Central memory CD8-positive, alpha-beta T cell (primary cell): Measurements from ENCODE around the gene TBC1D22A.
A peak's percentile ranks its signal among the peaks of the same experiment; 100 is the strongest.

Source experiments
- ATAC-seq: fragments of 150-1000 bp; cut with Tn5 transposase; replicated peaks from 2 replicates; pipeline ENCODE4 v1.10.0; 2022; ENCODE audit warnings: mild to moderate bottlenecking, moderate FRiP score, moderate number of reproducible peaks; ENCODE audit not compliant: poor library complexity, severe bottlenecking; ENCODE audit errors: extremely low read depth
- DNase-seq, 2 donors: peaks; one replicate each; pipeline ENCODE4 v3.0.0; 2021; ENCODE audit warnings: low spot score in 2 of 2
- H3K27ac Mint-ChIP-seq: one replicate; pipeline ENCODE4 v1.8.0; 2022; ENCODE audit warnings: low read depth, mild to moderate bottlenecking, moderate library complexity, mixed read lengths
- H3K27me3 Mint-ChIP-seq: one replicate; pipeline ENCODE4 v1.8.0; 2022; ENCODE audit warnings: mixed read lengths
- H3K36me3 Mint-ChIP-seq: one replicate; pipeline ENCODE4 v1.8.0; 2022; ENCODE audit warnings: mild to moderate bottlenecking, moderate library complexity, mixed read lengths; ENCODE audit not compliant: insufficient read depth
- H3K4me1 Mint-ChIP-seq: one replicate; pipeline ENCODE4 v1.8.0; 2022; ENCODE audit warnings: mixed read lengths
- H3K4me3 Mint-ChIP-seq: one replicate; pipeline ENCODE4 v1.8.0; 2022; ENCODE audit warnings: mild to moderate bottlenecking, moderate library complexity, mixed read lengths
- H3K9me3 Mint-ChIP-seq: one replicate; pipeline ENCODE4 v1.8.0; 2022; ENCODE audit warnings: mixed read lengths

Gene TBC1D22A

DNA sequence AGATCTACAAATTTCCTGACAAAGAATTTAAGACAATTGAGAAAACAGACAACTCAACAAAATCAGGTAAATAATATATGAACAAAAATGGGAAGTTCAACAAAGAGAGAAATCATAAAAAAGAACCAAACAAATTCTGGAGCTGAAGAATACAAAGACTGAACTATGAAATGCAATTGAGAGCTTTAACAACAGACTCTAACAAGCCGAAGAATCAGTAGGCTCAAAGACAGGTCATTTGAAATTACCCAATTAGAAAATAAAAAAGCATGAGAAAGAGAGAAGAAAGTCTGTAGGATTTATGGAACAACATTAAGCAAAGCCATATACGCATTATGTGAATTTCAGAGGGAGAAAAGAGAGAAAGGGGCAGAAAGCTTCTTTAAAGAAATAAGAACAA lies 72.8 kb downstream of the TBC1D22A start:
- Mint-ChIP-seq H3K9me3 (peaks cover 16% of the 10 kb centered on the region), H3K4me3 (no peak overlapping the region), H3K36me3 (no peaks in the 10 kb centered on the region), H3K4me1 (peaks cover 44% of the 10 kb centered on the region), H3K27ac (no peak overlapping the region), H3K27me3 (no peaks in the 10 kb centered on the region)
- ATAC-seq, result no peak
- DNase-seq, result no peak

DNA sequence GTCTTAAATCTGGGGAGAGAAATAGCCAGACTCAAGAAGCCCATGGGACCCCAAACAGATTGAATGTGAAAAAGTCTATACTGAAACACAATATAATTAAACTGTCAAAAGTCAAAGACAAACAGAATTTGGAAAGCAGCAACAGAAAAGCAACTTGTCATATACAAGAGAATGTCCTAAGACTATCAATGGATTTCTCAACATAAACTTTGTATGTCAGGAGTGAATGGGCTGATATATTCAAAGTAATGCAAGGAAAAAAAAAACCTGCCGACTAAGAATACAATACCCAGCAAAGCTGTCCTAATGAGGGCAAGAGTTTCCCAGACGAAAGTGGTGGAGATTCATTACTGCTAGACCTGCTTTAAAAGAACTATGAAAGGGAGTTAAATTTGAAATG lies 73.2 kb downstream of the TBC1D22A start:
- no peaks in the 10 kb centered on the region for H3K27me3 Mint-ChIP-seq
- peaks cover 16% of the 10 kb centered on the region for H3K9me3 Mint-ChIP-seq
- DNase-seq (no peak), ATAC-seq (no peak)
- H3K36me3 Mint-ChIP-seq, result no peaks in the 10 kb centered on the region
- H3K27ac Mint-ChIP-seq, result no peak overlapping the region
- no peak overlapping the region for H3K4me3 Mint-ChIP-seq
- peaks cover 41% of the 10 kb centered on the region for H3K4me1 Mint-ChIP-seq

DNA sequence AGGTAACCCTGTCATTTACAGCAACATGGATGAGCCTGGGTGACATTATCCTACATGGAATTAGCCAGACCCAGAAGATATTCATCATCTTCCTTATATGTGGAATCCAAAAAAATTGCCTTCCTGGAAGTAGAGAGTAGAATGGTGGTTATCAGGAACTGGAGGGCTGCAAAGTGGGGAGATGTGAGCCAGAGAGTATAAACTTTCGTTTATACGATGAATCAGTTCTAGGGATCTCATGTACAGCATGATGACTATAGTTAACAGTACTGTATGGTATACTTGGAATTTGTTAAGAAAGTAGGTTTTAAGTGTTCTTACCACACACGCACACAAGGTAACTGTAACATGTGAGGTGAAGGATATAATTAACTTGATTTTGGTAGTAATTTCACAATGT lies 79.1 kb downstream of the TBC1D22A start:
- Mint-ChIP-seq H3K4me3 (no peak overlapping the region), H3K36me3 (peaks cover 3% of the 10 kb centered on the region), H3K27me3 (no peaks in the 10 kb centered on the region), H3K9me3 (peaks cover under 1% of the 10 kb centered on the region), H3K4me1 (peaks cover 54% of the 10 kb centered on the region), H3K27ac (no peak overlapping the region)
- no peak for ATAC-seq
- no peak for DNase-seq

DNA sequence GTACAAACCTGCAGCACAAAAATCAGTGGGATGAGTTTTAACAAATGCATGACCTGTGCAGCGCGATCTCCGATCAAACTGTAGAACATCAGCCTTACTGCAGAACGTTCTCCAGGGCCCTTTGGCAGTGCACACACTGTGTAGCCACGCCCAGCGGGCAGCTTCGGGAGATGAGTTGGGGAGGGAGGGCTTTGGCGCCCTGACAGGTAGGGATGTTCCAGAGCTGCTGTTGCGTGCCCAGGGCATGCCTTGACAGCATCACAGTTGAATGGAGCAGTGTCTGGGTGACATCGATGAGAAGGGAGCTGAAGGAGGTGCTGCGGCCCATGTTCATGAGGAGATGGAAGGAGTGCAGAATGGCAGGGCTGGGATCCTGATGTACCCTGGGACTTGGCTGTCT lies 80.2 kb downstream of the TBC1D22A start:
- DNase-seq (no peak), ATAC-seq (no peak)
- H3K4me3 Mint-ChIP-seq, result no peak overlapping the region
- H3K27ac Mint-ChIP-seq, result peak overlapping the region; percentile 63
- H3K27me3 Mint-ChIP-seq, result no peaks in the 10 kb centered on the region
- peaks cover 52% of the 10 kb centered on the region for H3K4me1 Mint-ChIP-seq
- peaks cover 4% of the 10 kb centered on the region for H3K36me3 Mint-ChIP-seq
- no peaks in the 10 kb centered on the region for H3K9me3 Mint-ChIP-seq

DNA sequence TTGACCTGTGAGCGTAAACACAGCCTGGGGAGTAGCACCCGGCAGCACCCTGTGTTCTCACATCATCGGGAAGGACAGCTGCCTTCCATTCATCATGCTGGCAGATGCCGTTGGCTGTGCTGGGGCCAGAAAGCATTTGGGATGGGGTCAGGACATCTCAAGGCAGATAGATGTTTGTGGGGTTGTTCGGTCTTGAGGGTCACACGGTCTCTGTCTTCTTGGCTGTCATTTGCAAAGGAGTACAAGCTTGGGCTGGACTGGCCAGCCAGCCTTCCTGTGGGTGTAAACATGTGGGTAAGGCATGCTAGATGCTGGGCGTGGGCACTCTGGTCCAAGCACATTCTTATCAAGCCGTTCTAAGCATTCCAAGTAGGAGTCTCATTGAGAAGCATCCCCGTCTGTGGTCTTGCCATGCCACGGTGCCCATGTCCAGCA lies 81.4 kb downstream of the TBC1D22A start:
- Mint-ChIP-seq H3K27ac (no peak overlapping the region), H3K4me3 (no peak overlapping the region), H3K27me3 (no peaks in the 10 kb centered on the region), H3K9me3 (no peaks in the 10 kb centered on the region), H3K4me1 (peaks cover 60% of the 10 kb centered on the region), H3K36me3 (peaks cover 4% of the 10 kb centered on the region)
- DNase-seq, result no peak
- no peak for ATAC-seq

DNA sequence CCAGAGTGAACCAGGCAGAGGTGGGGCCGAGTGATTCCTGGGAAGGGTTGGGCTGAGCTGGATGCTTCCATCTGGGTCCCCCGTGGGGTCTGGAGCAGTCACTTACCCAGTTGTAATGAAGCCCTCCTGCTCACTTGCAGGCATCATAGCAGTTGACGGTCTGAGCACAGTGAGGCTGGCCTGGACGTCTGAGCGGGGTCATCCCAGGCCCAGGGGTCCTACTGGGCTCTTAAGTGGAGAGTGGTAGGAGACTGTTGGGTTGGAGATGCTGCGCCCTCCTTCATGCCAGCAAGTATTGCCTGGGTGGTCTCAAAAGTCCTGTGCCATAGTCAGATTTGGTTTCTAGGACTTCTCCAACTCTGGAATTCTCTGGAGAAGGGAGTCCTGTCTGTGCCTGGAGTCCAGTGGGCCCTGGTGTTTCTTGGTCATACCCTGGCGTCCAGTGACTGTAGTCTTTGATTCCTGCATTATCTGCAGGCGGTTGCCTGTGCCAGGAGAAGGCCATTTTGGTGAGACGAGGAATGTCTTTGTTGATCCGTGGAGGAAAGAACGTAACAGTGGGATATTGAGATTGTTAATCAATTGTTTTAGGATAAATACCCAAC lies 82.3 kb downstream of the TBC1D22A start:
- Mint-ChIP-seq H3K4me3 (no peak overlapping the region), H3K4me1 (peaks cover 64% of the 10 kb centered on the region), H3K36me3 (peaks cover 4% of the 10 kb centered on the region), H3K9me3 (no peaks in the 10 kb centered on the region), H3K27ac (no peak overlapping the region), H3K27me3 (no peaks in the 10 kb centered on the region)
- no peak for ATAC-seq
- no peak for DNase-seq

DNA sequence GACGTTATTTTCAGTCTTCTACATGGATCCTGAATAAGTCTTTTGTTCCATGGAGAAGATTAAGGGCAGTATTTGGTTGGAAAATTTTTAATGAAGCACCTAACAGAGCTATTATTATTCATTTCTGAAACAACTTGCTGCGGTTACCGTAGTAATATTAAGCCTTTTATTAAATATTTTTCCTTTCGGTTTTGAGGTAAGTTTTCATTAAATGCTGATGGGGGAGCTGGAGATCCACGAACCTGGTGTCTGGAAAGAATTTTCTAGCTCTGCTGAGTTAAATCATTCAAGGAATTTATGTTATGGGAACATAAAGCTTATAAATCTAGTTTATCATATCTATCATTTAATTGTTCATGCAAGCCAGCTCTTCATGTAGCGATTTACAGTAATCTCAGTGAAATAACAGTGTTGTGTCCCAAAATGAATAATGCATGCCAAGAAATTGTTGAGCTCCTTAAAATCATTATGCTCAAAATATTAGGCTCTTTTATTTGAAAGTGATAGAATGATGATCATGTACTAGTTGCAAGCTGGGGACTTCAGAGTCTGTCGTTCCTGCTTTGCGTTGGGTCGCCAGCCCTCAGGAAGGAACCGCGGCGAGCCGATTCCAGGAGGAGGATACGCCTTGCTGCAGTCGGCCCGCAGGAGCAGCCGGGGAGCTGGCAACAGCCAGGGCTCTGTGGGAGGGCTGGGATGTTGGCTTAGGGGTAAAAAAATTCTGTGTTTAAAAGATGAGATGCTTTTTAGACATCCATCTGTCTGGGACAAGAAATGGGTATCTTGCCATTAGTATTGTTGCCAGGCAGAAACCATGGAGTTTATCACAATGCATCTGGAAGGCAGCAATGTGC lies 83.1 kb downstream of the TBC1D22A start:
- Mint-ChIP-seq H3K4me1 (peaks cover 62% of the 10 kb centered on the region), H3K9me3 (no peaks in the 10 kb centered on the region), H3K27ac (no peak overlapping the region), H3K4me3 (no peak overlapping the region), H3K36me3 (peaks cover 4% of the 10 kb centered on the region), H3K27me3 (no peaks in the 10 kb centered on the region)
- ATAC-seq (no peak), DNase-seq (no peak)

DNA sequence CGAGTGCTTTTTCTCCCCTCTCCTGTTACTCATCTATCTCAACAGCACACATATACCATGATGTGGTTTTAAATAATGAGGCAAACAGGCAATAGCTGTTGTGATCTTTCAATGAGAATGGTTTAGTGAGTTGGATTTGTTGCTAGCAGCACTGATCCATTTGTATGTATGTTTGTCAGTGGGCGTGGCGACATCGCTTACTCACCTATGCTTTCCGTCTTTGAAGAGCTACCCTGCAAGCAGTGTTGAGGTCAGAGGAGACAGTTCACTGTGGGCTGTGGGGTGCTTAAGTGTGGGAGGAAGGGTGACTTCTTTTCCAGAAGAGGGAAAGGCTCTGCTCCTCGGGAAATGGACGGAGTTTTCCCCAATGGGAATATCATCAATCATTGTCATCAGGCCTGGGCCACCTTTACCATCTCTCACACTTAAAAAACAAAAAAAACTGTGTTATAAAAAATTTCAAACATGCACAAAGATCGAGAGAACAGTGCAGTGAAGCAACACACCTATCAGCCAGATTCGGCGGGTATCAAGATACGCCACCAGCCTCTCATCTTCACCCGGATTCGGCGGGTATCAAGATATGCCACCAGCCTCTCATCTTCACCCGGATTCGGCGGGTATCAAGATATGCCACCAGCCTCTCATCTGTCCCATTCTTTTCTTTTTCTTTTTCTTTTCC lies 83.8 kb downstream of the TBC1D22A start:
- Mint-ChIP-seq H3K36me3 (peaks cover 3% of the 10 kb centered on the region), H3K27ac (no peak overlapping the region), H3K9me3 (no peaks in the 10 kb centered on the region), H3K4me1 (peaks cover 63% of the 10 kb centered on the region), H3K4me3 (no peak overlapping the region), H3K27me3 (no peaks in the 10 kb centered on the region)
- no peak for DNase-seq
- no peak for ATAC-seq

DNA sequence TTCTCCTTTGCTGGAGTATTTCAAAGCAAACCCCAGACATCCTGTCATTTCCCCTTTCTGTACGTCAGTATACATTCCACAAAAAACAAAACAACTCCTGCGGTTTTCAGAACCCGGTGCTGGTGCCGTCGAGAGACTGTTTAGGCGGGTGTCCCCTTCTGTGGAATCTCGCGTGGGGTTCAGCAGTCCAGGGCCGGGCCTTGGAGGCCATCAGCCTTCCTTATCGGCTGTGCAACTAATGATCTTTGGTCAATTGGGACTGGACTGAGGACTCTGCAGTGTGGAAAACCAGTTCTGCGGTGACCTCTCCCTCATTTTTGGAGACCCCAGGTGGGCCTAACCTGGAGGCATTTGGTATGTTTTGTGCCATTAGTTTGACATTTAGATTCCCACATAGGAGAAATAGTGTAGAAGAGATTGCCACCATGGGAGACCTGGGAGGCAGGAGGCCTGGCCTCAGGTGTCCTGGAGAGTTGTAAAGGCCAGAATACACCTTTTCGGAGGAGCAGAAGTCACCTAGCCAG lies 84.4 kb downstream of the TBC1D22A start:
- no peaks in the 10 kb centered on the region for H3K27me3 Mint-ChIP-seq
- peaks cover 69% of the 10 kb centered on the region for H3K4me1 Mint-ChIP-seq
- ATAC-seq, result no peak

DNA sequence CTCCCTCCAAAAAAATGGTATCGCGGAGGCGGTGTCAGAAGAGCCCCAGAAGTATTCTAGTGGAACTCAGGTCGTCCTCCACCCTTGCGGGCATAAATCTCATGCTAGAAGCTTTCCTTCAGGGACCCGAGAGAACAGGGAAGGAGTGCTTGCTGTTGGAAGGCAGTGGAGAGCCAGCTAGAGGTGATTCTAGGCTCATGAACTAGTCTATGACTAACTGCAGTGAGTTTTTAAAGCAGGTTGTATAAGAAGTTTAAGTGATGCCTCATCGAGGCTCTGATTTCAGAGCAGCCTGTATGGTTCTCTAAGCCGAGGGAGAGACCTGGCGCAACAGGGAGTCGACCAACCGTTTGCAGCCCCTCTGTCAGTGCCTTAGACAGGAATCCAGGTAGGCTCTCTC lies 85.7 kb downstream of the TBC1D22A start:
- no peak for ATAC-seq
- Mint-ChIP-seq H3K4me3 (no peak overlapping the region), H3K27me3 (no peaks in the 10 kb centered on the region), H3K36me3 (peaks cover 3% of the 10 kb centered on the region), H3K27ac (no peak overlapping the region), H3K4me1 (peaks cover 73% of the 10 kb centered on the region), H3K9me3 (no peaks in the 10 kb centered on the region)
- no peak for DNase-seq

More for the DNA sequence above, 84.4 kb downstream of the TBC1D22A start:
- Mint-ChIP-seq H3K36me3 (peaks cover 3% of the 10 kb centered on the region), H3K4me3 (no peak overlapping the region), H3K27ac (no peak overlapping the region), H3K9me3 (no peaks in the 10 kb centered on the region)
- no peak for DNase-seq

DNA sequence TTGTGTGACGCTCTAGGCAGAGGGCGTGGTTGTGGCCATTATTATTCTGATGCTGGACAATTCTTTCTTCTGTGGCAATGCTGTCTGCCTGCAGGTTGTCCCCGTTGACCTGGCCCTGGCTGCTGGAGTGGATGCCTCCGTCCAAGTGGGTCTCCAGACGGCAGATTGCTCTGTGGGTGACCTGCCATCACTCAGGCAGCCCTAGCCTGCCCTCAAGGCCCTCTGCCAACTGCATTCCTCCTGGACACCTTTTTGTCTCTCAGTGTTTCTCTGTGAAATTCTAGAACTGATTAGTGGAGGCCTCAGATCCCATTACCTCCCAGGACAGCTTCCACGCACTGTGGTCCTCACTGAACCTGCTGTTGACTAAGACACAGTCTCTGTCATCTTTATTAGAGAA lies 86.7 kb downstream of the TBC1D22A start:
- peaks cover 73% of the 10 kb centered on the region for H3K4me1 Mint-ChIP-seq
- no peak overlapping the region for H3K4me3 Mint-ChIP-seq
- H3K27me3 Mint-ChIP-seq, result no peaks in the 10 kb centered on the region
- ATAC-seq (no peak), DNase-seq (no peak)
- H3K27ac Mint-ChIP-seq, result no peak overlapping the region
- peaks cover 9% of the 10 kb centered on the region for H3K36me3 Mint-ChIP-seq
- no peaks in the 10 kb centered on the region for H3K9me3 Mint-ChIP-seq

DNA sequence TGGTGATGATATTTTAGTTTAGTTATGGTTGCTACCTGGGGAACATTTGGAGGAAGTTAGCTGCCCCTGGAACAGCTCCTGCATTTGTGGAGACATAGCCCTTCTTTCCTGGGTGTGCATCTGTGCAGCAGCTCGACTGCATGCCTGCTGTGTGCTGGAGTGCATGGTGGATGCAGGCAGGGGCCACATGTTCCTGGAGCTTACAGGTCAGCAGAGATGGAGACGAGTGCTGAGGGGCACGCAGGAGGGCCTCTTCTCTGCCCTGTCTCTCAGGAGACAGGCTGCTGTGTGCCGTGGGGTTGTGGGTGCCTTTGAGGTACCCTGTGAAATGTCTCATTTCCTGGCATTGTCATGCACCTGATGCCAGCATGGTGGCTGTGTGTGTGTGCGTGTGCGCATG lies 87.5 kb downstream of the TBC1D22A start:
- no peaks in the 10 kb centered on the region for H3K27me3 Mint-ChIP-seq

More for the DNA sequence above, 87.5 kb downstream of the TBC1D22A start:
- Mint-ChIP-seq H3K4me1 (peaks cover 73% of the 10 kb centered on the region), H3K27ac (no peak overlapping the region), H3K36me3 (peaks cover 10% of the 10 kb centered on the region), H3K4me3 (no peak overlapping the region), H3K9me3 (no peaks in the 10 kb centered on the region)
- DNase-seq (no peak), ATAC-seq (no peak)
